Upper lobe of left lung (tissue), 6 donors: ENCODE measurements around the gene MVB12B. TPM values are rescaled to one million over a fixed set of nuclear protein-coding genes. Genes with fewer than 3 reads are reported as not detected.

Experiments
- ATAC-seq, 2 donors: fragments of 200-7000 bp; cut with Tn5 transposase; one replicate each; pipeline ENCODE4 v1.9.1; 2022; ENCODE audit warnings: mild to moderate bottlenecking in 2 of 2, moderate library complexity in 2 of 2; ENCODE audit not compliant: low FRiP score in 2 of 2
- DNase-seq, 2 donors: peaks; one replicate each; pipeline ENCODE4 v3.0.0-alpha.2; 2019 to 2020
- H3K27ac ChIP-seq, 4 donors: fragments of 200-600 bp; sonication (generic); one replicate each; pipeline ENCODE4 v1.5.1; 2016 to 2019
- H3K27me3 ChIP-seq, 4 donors: fragments of 200-600 bp; sonication (generic); one replicate each; pipeline ENCODE4 v1.5.1; 2017 to 2019
- H3K36me3 ChIP-seq, 4 donors: fragments of 200-600 bp; sonication (generic); one replicate each; pipeline ENCODE4 v1.5.1; 2016 to 2019
- H3K4me1 ChIP-seq, 4 donors: fragments of 200-600 bp; sonication (generic); one replicate each; pipeline ENCODE4 v1.5.1; 2018 to 2019
- H3K4me3 ChIP-seq, 4 donors: fragments of 200-600 bp; sonication (generic); one replicate each; pipeline ENCODE4 v1.5.1; 2017 to 2019; ENCODE audit warnings: mild to moderate bottlenecking in 2 of 4, moderate library complexity in 1 of 4
- H3K9me3 ChIP-seq, 4 donors: fragments of 200-600 bp; sonication (generic); one replicate each; pipeline ENCODE4 v1.5.1; 2018 to 2019
- EP300 ChIP-seq, 4 donors: sonication (generic); formaldehyde crosslinking; IDR thresholded peaks; one replicate each; pipeline ENCODE4 v1.5.1; 2017; ENCODE audit warnings: antibody characterized with exemption in 4 of 4, control low read depth in 2 of 4
- POLR2A ChIP-seq, 4 donors: fragments of 450-650 bp; IDR thresholded peaks; one replicate each; pipeline ENCODE4 v1.5.1; 2016 to 2017; ENCODE audit warnings: antibody characterized with exemption in 4 of 4, mild to moderate bottlenecking in 2 of 4
- POLR2AphosphoS5 ChIP-seq, 2 donors: sonication (generic); formaldehyde crosslinking; IDR thresholded peaks; one replicate each; pipeline ENCODE4 v1.5.1; 2017; ENCODE audit warnings: antibody characterized with exemption in 2 of 2
- WGBS, 2 donors: methylation state at CpG; one replicate each; pipeline ENCODE4 v1.1.5; 2017 to 2018; 5-methylcytosine and 5-hydroxymethylcytosine counted together
- total RNA-seq, 6 donors: library from RNA; depleted of rRNA in 4 of 6; stranded (reverse); fragments of >200 nt in 4 of 6; gene quantifications; one replicate each; pipeline versions ENCODE4 v1.1.0 to v1.2.1, GENCODE V29; 2016 to 2021
- TF ChIP-seq, protein P1 (sequence below), 6 experiments: fragments of 450-650 bp in 4 of 6; fragments of 200-600 bp in 2 of 6; sonication (generic) in 2 of 6; IDR thresholded peaks; one replicate each; pipeline ENCODE4 v1.5.1; 2016 to 2019; ENCODE audit warnings: antibody characterized with exemption in 6 of 6
- donor health status: DM: no; HTN: no; CAD: no; lungs with moderate emphysema.
- donor health status: DM: no; HTN: yes; CAD: no; lungs with severe emphysema.

The MVB12B gene
- total RNA-seq, 6 donors from 2014 or later, result 36.7 to 60.7 (median 41.0) TPM

- H3K9me3 ChIP-seq, result no peaks in the 10 kb centered on the region
- no peaks in the 10 kb centered on the region for H3K36me3 ChIP-seq
- WGBS, 2 donors, result 86 to 88% methylated on average over 11 to 12 of the region's 12 CpGs
- peaks cover 0 to 19% (median 8%) of the 10 kb centered on the region in 4 donors for H3K4me1 ChIP-seq
- no peak for ATAC-seq
- no peaks in the 10 kb centered on the region for H3K27me3 ChIP-seq
- TF ChIP-seq EP300 (IDR thresholded peaks at IDR 0.05) (no peak), POLR2AphosphoS5 (IDR thresholded peaks at IDR 0.05) (no peak), POLR2A (IDR thresholded peaks at IDR 0.05) (no peak)
- TF ChIP-seq, protein P1, sequence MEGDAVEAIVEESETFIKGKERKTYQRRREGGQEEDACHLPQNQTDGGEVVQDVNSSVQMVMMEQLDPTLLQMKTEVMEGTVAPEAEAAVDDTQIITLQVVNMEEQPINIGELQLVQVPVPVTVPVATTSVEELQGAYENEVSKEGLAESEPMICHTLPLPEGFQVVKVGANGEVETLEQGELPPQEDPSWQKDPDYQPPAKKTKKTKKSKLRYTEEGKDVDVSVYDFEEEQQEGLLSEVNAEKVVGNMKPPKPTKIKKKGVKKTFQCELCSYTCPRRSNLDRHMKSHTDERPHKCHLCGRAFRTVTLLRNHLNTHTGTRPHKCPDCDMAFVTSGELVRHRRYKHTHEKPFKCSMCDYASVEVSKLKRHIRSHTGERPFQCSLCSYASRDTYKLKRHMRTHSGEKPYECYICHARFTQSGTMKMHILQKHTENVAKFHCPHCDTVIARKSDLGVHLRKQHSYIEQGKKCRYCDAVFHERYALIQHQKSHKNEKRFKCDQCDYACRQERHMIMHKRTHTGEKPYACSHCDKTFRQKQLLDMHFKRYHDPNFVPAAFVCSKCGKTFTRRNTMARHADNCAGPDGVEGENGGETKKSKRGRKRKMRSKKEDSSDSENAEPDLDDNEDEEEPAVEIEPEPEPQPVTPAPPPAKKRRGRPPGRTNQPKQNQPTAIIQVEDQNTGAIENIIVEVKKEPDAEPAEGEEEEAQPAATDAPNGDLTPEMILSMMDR (IDR thresholded peaks at IDR 0.05), result no peak
- no peak overlapping the region for H3K27ac ChIP-seq
- DNase-seq, result no peak
- no peak overlapping the region for H3K4me3 ChIP-seq
Observed at GRCh38 chr9:126354887-126355770, 28.5 kb downstream of the MVB12B start.

- Histone ChIP-seq H3K27ac (no peak overlapping the region), H3K36me3 (no peaks in the 10 kb centered on the region), H3K9me3 (peaks cover 3 to 8% (median 7%) of the 10 kb centered on the region in 4 donors), H3K4me3 (no peak overlapping the region), H3K4me1 (peaks cover 0 to 19% (median 8%) of the 10 kb centered on the region in 4 donors), H3K27me3 (no peaks in the 10 kb centered on the region)
- 65 to 85% methylated on average over 1 of the region's 1 CpG for WGBS, 2 donors
- no peak for TF ChIP-seq POLR2A (IDR thresholded peaks at IDR 0.05)
- TF ChIP-seq, protein P1 (IDR thresholded peaks at IDR 0.05), result no peak
- TF ChIP-seq POLR2AphosphoS5 (IDR thresholded peaks at IDR 0.05), result no peak
- TF ChIP-seq EP300 (IDR thresholded peaks at IDR 0.05), result no peak
- DNase-seq (no peak), ATAC-seq (no peak)
Observed at GRCh38 chr9:126357074-126357473, 30.4 kb downstream of the MVB12B start.

GRCh38 chr9:126360073-126360472, 33.4 kb downstream of the MVB12B start:
- Histone ChIP-seq H3K4me3 (no peak overlapping the region), H3K36me3 (no peaks in the 10 kb centered on the region), H3K27ac (no peak overlapping the region), H3K9me3 (peaks cover 4 to 10% (median 8%) of the 10 kb centered on the region in 4 donors), H3K4me1 (peaks cover 5 to 20% (median 9%) of the 10 kb centered on the region in 4 donors), H3K27me3 (no peaks in the 10 kb centered on the region)
- DNase-seq (no peak), ATAC-seq (no peak)
- TF ChIP-seq, protein P1 (IDR thresholded peaks at IDR 0.05), result no peak
- TF ChIP-seq POLR2AphosphoS5 (IDR thresholded peaks at IDR 0.05), result no peak
- no peak for TF ChIP-seq EP300 (IDR thresholded peaks at IDR 0.05)
- no peak for TF ChIP-seq POLR2A (IDR thresholded peaks at IDR 0.05)
- 86 to 92% methylated on average over 1 of the region's 1 CpG for WGBS, 2 donors

DNA sequence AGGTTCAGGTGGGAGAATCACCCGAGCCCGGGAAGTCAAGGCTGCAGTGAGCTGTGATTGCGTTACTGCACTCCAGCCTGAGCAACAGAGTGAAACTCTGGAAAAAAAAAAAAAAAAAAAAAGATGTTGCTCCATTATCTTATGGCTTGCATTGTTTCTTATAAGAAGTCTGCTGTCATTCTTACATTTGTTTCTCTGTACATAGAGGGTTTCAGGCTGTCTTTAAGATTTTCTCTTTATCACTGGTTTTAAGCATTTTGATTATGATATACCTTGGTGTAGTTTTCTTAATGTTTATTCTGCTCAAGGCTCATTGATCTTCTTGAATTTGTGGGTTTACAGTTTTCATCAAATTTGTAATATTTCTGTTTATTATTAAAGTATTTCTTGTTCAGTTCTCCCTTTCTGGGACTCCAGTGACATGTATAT, 35.2 kb downstream of the MVB12B start:
- ATAC-seq, result no peak
- 88 to 95% methylated on average over 3 of the region's 3 CpGs for WGBS, 2 donors

More for the DNA sequence above, 35.2 kb downstream of the MVB12B start:
- TF ChIP-seq POLR2AphosphoS5 (IDR thresholded peaks at IDR 0.05) (no peak), EP300 (IDR thresholded peaks at IDR 0.05) (no peak), POLR2A (IDR thresholded peaks at IDR 0.05) (no peak)
- TF ChIP-seq, protein P1 (IDR thresholded peaks at IDR 0.05), result no peak
- H3K27ac ChIP-seq, result no peak overlapping the region
- H3K4me1 ChIP-seq, result peaks cover 13 to 27% (median 19%) of the 10 kb centered on the region in 4 donors
- H3K27me3 ChIP-seq, result no peaks in the 10 kb centered on the region
- peaks cover 4 to 10% (median 8%) of the 10 kb centered on the region in 4 donors for H3K9me3 ChIP-seq
- H3K36me3 ChIP-seq, result no peaks in the 10 kb centered on the region
- no peak overlapping the region for H3K4me3 ChIP-seq
- DNase-seq, result no peak
